Heart right ventricle (tissue), 16 donors: ENCODE results near the gene RAD51AP2. TPM values are rescaled to one million over a fixed set of nuclear protein-coding genes. Genes with fewer than 3 reads are reported as not detected.
A peak's percentile ranks its signal among the peaks of the same experiment; 100 is the strongest.

Experiments used
- ATAC-seq, 8 donors: fragments of 200-7000 bp; cut with Tn5 transposase; one replicate each; pipeline ENCODE4 v1.9.1; 2020; ENCODE audit warnings: mild to moderate bottlenecking in 8 of 8, moderate library complexity in 8 of 8, moderate number of reproducible peaks in 1 of 8
- DNase-seq, 2 donors: peaks; one replicate each; pipeline ENCODE4 v3.0.0-alpha.2; 2020
- H3K27ac ChIP-seq, 10 donors: fragments of 200-600 bp; sonication (generic) in 2 of 10; one replicate each; pipeline versions ENCODE4 v1.5.0 to v1.8.0; 2020 to 2022; ENCODE audit warnings: mild to moderate bottlenecking in 3 of 10
- H3K27me3 ChIP-seq, 7 donors: fragments of 200-600 bp; one replicate each; pipeline ENCODE4 v1.8.0; 2021 to 2022; ENCODE audit warnings: mild to moderate bottlenecking in 2 of 7
- H3K36me3 ChIP-seq, 9 donors: fragments of 200-600 bp; sonication (generic) in 1 of 9; one replicate each; pipeline versions ENCODE4 v1.5.0 to v1.8.0; 2020 to 2022; ENCODE audit warnings: mild to moderate bottlenecking in 2 of 9
- H3K4me1 ChIP-seq, 9 donors: fragments of 200-600 bp; sonication (generic) in 1 of 9; one replicate each; pipeline versions ENCODE4 v1.5.0 to v1.8.0; 2020 to 2022; ENCODE audit warnings: mild to moderate bottlenecking in 4 of 9
- H3K4me3 ChIP-seq, 10 donors: fragments of 200-600 bp; sonication (generic) in 2 of 10; one replicate each; pipeline versions ENCODE4 v1.5.0 to v1.8.0; 2020 to 2022; ENCODE audit warnings: mild to moderate bottlenecking in 7 of 10, moderate library complexity in 2 of 10
- H3K9me3 ChIP-seq, 11 donors: fragments of 200-600 bp in 10 of 11; sonication (generic) in 2 of 11; one replicate each; pipeline versions ENCODE4 v1.5.0 to v1.8.0; 2013 to 2022; ENCODE audit warnings: mild to moderate bottlenecking in 2 of 11, control low read depth in 1 of 11, moderate library complexity in 1 of 11
- WGBS, 2 donors: extraction: QIAGEN DNeasy Blood & Tissue Kit; methylation state at CpG; one replicate each; pipeline ENCODE4 v1.1.7; 2013; ENCODE audit warnings: inconsistent platforms in 1 of 2; 5-methylcytosine and 5-hydroxymethylcytosine counted together
- intact Hi-C, 10 donors: fragments of 100-400 bp; cut with DNase I; formaldehyde crosslinking; loops; one replicate each; pipeline versions ENCODE4 v1.11.1 to v1.14.2; 2022
- polyA plus RNA-seq, 2 donors: library from polyadenylated mRNA; stranded (reverse); fragments of 200-250 nt; gene quantifications; one replicate each; pipeline ENCODE4 v1.2.3, GENCODE V29; 2013
- total RNA-seq, 10 donors: library from RNA; stranded (reverse); fragmentation: NEBNext Ultra II Directional in 3 of 10; extraction: Animal tissue kit (Norgen Biotek cat#: 25700) in 3 of 10; gene quantifications; one replicate each; pipeline versions ENCODE4 v1.2.1 to v1.2.4, GENCODE V29; 2021 to 2023
- TF ChIP-seq, protein P1 (sequence below), 9 donors: fragments of 200-600 bp; sonication (generic) in 2 of 9; IDR thresholded peaks; one replicate each; pipeline versions ENCODE4 v1.5.0 to v1.8.0; 2021 to 2022; ENCODE audit warnings: antibody characterized with exemption in 9 of 9, mild to moderate bottlenecking in 5 of 9, moderate library complexity in 1 of 9
- donor health status: Arrhythmogenic right ventricular cardiomyopathy.
- donor health status: ischemic (EF 13 %, LVEDD 7.1; RV severe dilation, severe dysfunction).
- donor health status: healthy with polysubstance abuse.
- donor health status: DM: no; HTN: yes; CAD: no.
- donor health status: DM: no; HTN: no; CAD: no.
- donor health status: ischemic (EF 25% LVEDD 6.9; RV normal size, moderate dysfunction).
- donor health status: ischemic (EF 25% LVEDD 5.7; RV mildly dilated, moderate dysfunction).
- donor health status: healthy.
- donor health status: DM: yes; HTN: yes; CAD: no.
- donor health status: Ischemic cardiomyopathy.
- donor health status: ischemic (EF 35%, LVEDD 5.7; RV mildly dilated, moderate dysfunction).
- donor health status: nonischemic (EF 11% LVEDD 7.7; RV severe dilation, severe dysfunction).
- donor health status: DM: yes; HTN: yes; CAD: no.
- donor health status: PGD.
- donor health status: ischemic (EF 29% LVEDD 5.4; RV normal size, mild dysfunction).
- donor health status: nonischemic (EF 23%, LVEDD 6.1; RV moderate dilation, normal function).

RAD51AP2 gene
- total and polyA plus RNA-seq, 12 donors: 0.03 to 0.49 (median 0.14) TPM; not detected in 1

DNA sequence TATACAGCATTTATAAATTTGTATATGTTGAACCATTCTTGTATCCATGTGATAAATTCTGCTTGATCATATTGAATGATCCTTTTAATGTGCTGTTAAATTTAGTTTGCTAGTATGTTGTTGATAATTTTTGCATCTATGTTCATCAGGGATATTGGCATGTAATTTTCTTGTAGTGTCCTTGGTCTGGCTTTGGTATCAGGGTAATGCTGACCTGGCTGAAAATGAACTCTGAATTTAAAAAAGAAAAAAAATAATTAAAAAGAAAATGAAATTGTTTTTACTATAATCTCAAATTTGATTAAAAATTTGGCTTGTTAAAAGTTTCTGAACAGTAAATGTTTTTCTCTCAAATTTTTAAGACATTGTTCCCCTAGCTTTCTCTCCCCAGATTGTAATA lies 46.3 kb downstream of the RAD51AP2 start:
- TF ChIP-seq, protein P1, sequence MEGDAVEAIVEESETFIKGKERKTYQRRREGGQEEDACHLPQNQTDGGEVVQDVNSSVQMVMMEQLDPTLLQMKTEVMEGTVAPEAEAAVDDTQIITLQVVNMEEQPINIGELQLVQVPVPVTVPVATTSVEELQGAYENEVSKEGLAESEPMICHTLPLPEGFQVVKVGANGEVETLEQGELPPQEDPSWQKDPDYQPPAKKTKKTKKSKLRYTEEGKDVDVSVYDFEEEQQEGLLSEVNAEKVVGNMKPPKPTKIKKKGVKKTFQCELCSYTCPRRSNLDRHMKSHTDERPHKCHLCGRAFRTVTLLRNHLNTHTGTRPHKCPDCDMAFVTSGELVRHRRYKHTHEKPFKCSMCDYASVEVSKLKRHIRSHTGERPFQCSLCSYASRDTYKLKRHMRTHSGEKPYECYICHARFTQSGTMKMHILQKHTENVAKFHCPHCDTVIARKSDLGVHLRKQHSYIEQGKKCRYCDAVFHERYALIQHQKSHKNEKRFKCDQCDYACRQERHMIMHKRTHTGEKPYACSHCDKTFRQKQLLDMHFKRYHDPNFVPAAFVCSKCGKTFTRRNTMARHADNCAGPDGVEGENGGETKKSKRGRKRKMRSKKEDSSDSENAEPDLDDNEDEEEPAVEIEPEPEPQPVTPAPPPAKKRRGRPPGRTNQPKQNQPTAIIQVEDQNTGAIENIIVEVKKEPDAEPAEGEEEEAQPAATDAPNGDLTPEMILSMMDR (IDR thresholded peaks at IDR 0.05): no peak
- Histone ChIP-seq H3K4me1 (peaks cover 0 to 9% (median 0%) of the 10 kb centered on the region in 9 donors), H3K27ac (no peak overlapping the region), H3K36me3 (no peaks in the 10 kb centered on the region), H3K9me3 (peaks cover 0 to 37% (median 15%) of the 10 kb centered on the region in 11 donors), H3K27me3 (no peaks in the 10 kb centered on the region), H3K4me3 (no peak overlapping the region)
- ATAC-seq: no peak
- intact Hi-C loops: loop anchor here in 2 of 10 donors (10.0 kb wide), 1 partner anchor 203 kb away; no protein-coding TSS in a partner anchor
- DNase-seq: no peak

DNA sequence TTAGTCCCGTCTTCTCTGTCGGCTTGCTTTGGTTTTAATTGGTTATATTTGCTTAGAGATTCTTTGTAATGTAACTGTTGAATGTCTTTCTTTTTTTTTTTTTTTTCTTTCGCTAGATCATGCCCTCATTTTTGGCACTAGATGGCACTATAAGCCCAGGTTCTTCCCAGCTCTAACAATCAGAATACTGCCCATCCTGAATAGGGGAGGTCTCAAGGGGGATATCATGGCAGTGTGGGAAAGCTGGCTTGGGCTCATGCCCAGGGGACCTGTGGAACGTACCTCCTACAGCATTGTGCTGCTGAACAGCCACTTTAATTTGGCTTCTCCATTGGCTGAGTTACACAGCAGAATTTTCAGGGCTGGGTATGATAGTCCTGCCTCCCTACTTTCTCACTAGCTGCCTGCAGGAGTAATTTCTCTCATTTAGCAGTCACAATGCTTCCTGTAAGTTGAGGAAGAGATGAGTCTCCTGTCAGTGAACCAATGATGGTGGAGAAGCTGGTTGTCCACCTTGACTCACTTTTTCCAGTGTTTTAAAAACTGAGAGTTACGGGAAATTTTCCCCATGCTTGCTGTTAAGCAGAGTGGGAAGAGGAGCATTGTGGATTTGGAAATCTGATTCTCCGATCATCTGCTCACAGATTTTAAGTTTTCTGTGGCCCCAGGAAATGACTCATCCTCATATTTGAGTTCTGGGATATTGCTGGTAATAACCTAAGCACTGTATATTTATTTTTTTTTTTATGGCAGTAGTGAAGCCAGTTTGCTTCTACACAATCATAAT lies 47.2 kb downstream of the RAD51AP2 start:
- TF ChIP-seq, protein P1 (IDR thresholded peaks at IDR 0.05): peak in 4 of 9 donors; percentile 13 to 33 (median 18)
- Histone ChIP-seq H3K27ac (no peak overlapping the region), H3K9me3 (peaks cover 0 to 42% (median 15%) of the 10 kb centered on the region in 11 donors), H3K36me3 (no peaks in the 10 kb centered on the region), H3K4me3 (no peak overlapping the region), H3K27me3 (no peaks in the 10 kb centered on the region), H3K4me1 (peaks cover 0 to under 1% (median 0%) of the 10 kb centered on the region in 9 donors)
- intact Hi-C loops: loop anchor here in 2 of 10 donors (10.0 kb wide), 1 partner anchor 204 kb away; no protein-coding TSS in a partner anchor
- no peak for DNase-seq
- 61 to 74% methylated on average over 6 of the region's 6 CpGs for WGBS, 2 donors
- ATAC-seq: no peak

DNA sequence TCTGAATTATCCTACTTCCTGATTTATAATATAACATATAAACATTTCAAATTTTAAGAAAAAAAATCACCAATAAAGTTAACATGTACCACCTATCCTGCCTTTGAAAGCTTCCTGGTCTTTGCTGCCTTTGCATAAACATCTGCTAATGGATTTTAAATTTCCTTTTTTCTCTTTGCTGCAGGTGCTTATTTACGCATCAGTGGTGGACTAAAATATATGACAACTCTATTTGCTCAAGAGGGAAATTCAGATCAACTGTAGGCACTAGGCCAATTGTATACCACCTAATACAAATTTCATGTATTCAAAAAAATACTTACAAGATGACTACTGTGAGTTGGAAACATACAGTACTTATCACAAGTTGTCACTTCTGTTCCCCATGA lies 57.2 kb downstream of the RAD51AP2 start:
- no peak for ATAC-seq
- no peaks in the 10 kb centered on the region for H3K4me1 ChIP-seq
- no peak overlapping the region for H3K4me3 ChIP-seq
- 80 to 96% methylated on average over 1 of the region's 1 CpG for WGBS, 2 donors
- H3K27me3 ChIP-seq: no peaks in the 10 kb centered on the region
- intact Hi-C loops: no loop called here
- no peak overlapping the region for H3K27ac ChIP-seq
- TF ChIP-seq, protein P1 (IDR thresholded peaks at IDR 0.05): no peak
- DNase-seq: no peak
- no peaks in the 10 kb centered on the region for H3K36me3 ChIP-seq
- H3K9me3 ChIP-seq: peaks cover 0 to 5% (median 0%) of the 10 kb centered on the region in 11 donors

Other genes starting within 250 kb of the RAD51AP2 start
- gene VSNL1, start 22.3 kb upstream of the RAD51AP2 start, total RNA-seq: 10 to 100 TPM; 10.1 to 24.3 (median 17.9) TPM
- 1 to 10 TPM; 5.9 to 9.8 TPM for gene VSNL1, start 22.3 kb upstream of the RAD51AP2 start, polyA plus RNA-seq
- gene SMC6, start 235.4 kb upstream of the RAD51AP2 start, total RNA-seq: 10 to 100 TPM in 9 of 10 donors, 1 to 10 TPM in 1; 9.4 to 14.7 (median 12.3) TPM
- 10 to 100 TPM in 1 of 2 donors, 1 to 10 TPM in 1; 4.7 to 10.4 TPM for gene SMC6, start 235.4 kb upstream of the RAD51AP2 start, polyA plus RNA-seq
- 1 to 10 TPM; 2.8 to 5.4 (median 3.8) TPM for gene GEN1, start 235.7 kb upstream of the RAD51AP2 start, total RNA-seq
- 1 to 10 TPM in 1 of 2 donors, under 1 TPM in 1; 0.71 to 4.8 TPM for gene GEN1, start 235.7 kb upstream of the RAD51AP2 start, polyA plus RNA-seq